TTC549 (cell line): ENCODE results near the gene FBXO9.

Source experiments
- FAIRE-seq: peaks from 2 replicates; lab custom pipeline; 2012; peaks lifted over from hg19 to GRCh38; lab: Jason Lieb, UNC

The FBXO9 gene

DNA sequence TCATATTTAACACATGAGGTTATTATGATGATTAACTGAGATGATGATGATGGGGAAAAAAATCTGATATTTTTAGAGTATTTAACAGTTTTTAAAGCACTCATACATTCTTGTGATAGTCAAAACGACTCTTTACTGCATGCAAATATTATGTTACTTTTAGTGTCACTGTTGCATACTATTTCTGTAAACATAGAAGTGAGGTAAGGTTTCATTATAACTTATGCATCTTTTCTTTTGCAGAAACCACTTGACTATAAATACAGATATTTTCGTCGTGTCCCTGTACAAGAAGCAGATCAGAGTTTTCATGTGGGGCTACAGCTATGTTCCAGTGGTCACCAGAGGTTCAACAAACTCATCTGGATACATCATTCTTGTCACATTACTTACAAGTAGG is 30.1 kb downstream of the FBXO9 start:
- FAIRE-seq: no peak

DNA sequence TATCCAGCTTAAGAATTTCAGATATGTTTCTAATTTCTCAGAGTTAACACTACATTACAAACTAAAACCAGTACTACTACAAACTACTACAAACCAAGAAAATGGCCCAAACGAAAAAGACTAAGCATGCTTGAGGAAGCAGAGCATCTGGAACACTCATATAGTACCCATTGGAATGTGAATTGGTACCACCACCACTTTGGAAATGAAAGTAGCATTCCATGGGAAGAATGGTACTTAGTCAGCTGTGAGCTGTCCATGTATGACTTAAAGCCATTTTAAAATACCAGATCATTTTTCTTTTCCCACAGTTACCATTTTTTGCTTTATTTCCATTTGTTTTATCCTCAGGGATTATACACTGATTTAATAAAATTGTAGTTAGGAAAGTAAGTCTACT is 30.5 kb downstream of the FBXO9 start:
- no peak for FAIRE-seq

DNA sequence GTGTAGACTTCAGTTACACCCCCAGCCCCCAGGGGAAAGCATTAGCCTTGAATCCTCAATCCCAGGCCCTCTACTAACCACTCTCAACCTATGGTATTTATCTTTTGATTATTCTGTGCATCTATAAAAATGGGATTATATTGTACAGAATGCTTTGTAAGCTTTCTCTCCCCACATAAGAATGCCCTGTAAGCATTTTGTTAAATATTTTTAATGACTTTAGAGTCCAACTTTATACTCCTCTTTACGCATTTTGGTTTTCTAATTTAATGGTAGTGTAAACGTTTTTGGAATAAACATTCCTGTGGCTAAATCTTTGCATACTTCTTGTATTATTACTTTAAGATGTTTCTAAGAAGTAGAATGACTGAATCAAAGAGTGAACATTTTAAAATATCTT is 35.4 kb downstream of the FBXO9 start:
- FAIRE-seq: no peak

DNA sequence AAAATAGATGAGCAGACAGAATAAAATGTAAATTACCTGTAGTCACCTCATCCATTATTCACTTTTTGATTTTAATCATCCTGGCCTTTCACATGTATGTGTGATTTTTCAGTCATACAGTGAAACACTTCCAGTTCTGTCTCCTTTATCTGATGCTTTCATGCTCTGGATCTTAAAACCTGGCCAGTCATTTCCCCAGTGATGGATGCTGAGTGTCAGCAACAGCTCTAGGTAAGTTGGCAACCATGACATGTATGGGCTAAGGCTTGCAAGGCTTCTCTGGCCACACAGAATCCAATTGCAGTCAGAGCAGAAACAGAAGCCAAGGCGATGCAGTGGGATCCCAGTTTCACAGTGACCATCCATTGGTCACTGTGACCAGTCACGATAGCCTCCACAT is 35.8 kb downstream of the FBXO9 start:
- no peak for FAIRE-seq

DNA sequence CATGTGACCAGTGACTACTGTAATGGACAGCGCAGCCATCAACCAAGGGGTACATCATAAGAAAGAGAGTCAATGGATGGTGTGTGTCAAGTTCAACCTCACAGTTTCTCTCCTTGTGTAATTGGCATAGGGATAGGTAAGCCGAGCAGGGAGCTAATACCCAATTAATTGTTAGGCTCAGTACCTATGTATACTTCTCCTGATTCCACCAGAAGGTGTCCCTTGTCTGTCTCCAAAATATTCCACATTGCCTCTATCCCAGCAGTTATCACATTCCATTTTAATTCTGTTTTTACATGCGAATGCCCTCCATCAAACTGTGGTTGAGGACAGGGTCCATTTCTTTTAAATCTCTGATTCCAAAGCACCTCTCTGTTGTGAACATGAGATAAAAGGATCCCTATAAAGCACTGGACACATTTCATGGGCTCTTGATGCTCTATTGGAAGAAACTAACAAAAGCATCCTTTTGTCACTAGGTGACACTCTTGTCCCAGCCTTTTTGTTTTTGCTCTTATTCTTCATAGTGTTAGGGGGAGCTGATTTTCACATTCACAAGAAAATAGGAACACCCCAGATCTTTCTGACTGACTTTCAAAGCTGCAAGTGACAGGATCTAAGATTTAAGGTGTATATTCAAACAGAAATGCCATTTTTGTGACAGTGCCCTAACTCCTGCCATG is 38.9 kb downstream of the FBXO9 start:
- no peak for FAIRE-seq

DNA sequence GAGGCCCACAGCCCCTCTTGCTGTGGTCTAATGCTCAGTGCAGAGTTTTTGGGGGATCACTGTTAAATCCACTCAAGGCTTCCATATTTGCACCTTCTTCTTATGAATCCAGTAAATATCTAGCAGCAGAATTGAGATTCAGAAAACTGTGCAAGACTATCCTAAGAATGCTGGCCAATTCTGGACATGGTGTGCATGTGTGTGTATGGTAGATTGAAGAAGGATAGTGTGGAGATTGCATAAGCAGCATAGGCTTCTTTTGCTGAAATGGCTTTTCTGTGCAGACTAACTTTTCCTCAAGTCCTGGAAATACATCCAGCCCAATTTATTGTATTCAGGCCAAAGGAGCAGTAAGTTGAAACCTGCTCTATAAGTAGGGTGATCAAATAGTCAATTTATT is 39.7 kb downstream of the FBXO9 start:
- no peak for FAIRE-seq

DNA sequence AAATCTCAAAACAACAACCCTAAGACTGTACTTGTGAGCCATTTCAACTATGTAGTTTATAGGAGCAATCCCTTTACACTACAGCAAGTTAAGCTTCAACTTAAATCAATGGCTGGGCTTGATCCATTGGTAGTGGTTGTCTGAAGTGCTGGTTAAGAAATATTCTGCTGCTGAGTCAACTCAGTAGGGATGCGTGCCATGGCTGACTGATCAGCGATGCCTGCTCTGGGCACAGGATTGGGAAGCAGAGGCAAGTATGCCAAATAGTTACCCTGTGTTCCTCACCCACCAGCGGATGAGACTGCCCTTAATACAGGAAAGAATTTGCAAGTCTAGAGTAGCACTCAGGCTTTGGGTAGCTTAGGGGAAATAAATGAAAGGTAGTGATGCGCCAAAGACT is 41.9 kb downstream of the FBXO9 start:
- FAIRE-seq: no peak

DNA sequence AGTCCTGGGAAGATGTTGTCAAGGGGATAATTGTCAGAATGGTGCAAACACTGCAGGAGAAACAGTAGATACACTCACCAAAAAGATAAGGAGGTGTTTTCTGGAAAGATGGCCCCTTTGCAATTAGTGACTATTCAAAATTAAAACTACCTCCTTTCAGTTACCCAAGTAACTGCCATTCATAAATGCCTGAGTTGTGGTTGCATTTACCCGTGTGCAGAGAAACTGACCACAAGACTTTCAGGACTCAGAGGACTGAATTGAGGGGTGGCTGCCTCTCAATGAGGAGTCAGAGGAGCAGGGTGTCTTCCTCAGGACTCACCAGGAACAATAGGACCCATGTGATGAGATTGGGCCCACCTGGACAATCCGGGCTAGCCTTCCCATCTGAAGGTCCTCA is 44.4 kb downstream of the FBXO9 start:
- no peak for FAIRE-seq

DNA sequence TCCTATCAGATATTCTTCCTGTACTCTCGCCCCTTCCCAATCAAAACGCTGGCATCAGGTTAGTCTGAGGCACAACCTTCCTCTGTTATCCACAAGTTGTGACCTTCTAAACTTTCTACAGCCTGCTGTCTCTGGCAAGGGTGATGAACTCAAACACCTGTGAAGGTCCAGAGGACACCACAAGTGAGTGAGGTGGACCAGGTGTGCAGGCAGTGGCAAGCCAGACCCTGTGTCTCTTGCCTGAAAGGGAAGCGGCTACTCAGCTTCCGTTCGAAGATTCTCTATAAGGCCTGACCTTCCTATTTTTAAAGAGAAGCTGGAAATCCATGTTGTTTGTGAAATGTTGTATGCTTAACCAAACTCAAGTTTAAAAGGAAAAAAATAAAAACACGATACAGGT is 46.7 kb downstream of the FBXO9 start:
- FAIRE-seq: no peak

DNA sequence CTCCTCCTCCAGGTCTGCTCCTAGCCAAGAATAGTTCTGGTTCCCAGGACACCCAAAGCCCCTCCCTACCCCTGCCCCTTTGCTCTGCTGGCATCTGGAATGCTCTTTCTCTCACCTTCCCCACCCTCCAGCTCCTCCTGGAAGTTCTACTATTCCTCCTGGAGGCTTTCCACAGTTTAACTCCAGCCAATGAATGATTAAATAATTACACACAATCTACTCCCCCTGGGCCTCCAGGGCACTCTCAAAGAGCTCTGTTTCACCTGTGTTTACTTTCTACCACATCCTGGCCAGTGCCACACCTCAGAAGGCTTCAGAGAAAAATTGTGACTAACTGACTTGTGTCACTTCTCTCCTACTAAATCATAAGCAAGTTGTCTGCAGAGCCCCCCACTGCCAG is 47.2 kb downstream of the FBXO9 start:
- FAIRE-seq: no peak

DNA sequence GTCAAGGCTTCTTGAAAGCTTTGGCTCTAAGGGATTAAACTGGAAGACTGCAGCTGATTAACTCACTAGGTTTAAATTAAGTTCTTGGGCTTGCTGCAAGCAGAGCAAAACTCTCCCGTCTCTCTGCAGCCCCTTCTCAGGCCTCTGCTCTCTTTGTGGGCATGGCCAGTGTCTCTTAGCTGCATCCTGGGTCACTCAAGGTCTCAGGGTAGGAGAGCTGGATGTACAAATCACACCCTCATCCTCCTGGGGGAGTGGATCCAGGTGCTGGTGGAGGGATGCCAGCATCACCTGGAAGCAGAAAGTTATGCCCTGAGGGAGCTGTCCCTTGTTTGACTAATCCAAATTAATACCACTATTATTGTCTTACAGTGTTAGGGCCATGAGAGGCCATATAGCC is 47.7 kb downstream of the FBXO9 start:
- FAIRE-seq: no peak

DNA sequence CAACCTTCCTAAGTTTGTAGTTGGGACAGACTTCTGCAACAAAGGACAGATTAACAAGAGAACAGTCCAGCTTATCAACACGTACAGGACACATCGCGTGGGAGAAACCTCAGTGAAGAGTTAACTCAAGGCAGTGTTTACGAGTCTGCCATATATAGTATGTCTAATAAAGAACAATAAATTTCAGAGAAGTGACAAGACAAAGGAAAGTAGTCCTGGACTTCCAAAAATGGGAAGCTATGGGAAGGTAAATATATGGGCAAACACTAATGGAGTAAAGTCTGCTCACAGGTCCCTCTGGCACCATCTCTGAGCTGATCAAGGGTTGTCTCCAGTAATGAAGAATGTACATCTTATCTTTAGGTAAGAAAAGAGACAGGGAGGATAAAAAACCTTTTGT is 48.5 kb downstream of the FBXO9 start:
- no peak for FAIRE-seq

DNA sequence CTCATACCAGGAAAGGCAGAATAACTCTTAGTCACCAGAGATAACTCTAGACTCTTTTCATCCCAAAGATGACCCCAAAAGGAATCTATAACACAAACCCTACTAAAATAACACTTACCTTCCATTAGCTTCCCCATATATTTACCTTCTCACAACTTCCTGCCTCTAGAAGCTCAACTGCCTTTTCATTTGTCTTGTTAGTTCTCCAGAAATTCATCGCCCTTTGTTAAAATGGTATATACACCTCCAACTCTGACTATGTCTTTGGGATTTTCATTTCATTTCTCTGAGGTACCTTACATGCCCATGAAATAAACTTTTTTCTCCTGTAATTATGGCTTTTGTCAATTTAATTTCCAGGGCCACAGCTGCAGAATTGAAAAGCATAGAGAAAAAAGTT is 49.9 kb downstream of the FBXO9 start:
- FAIRE-seq: no peak

DNA sequence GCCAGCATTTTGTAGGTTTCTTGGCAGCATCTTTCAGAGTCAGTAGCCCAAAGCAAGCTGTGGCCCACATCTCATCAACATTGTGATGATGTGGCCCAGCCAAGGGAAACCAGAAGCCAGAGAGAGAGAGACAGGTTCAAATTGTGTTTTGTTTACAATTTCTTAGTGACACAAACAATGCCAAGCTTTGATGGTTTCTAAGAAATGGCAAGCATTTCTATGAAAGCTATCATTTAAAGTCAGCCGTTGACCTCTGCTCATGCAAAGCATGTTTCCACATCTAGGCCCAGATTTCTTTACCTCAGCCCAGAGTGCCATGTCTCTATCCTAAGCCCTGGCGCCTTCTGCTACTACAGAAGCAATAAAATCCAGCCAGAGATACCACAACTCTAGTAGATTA is 50.5 kb downstream of the FBXO9 start:
- no peak for FAIRE-seq

DNA sequence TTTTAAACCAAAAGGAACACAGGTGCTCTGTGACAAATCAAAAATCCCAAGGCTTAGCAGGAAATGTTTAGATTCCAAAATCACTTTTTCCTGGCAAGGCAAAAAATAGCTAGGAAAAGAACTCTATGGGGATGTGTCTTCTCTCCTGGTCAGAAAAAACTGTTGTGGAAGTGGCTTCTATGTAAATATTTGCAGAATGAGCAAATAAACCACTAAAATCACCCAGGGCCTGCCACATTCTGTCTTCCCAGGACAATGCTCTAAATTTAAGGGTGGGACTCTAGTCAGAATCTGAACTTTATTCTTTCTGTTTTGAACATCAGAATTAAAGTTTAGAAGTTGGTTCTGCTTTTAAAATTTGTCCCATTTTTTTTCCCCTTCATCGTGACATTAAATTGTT is 54.1 kb downstream of the FBXO9 start:
- no peak for FAIRE-seq

DNA sequence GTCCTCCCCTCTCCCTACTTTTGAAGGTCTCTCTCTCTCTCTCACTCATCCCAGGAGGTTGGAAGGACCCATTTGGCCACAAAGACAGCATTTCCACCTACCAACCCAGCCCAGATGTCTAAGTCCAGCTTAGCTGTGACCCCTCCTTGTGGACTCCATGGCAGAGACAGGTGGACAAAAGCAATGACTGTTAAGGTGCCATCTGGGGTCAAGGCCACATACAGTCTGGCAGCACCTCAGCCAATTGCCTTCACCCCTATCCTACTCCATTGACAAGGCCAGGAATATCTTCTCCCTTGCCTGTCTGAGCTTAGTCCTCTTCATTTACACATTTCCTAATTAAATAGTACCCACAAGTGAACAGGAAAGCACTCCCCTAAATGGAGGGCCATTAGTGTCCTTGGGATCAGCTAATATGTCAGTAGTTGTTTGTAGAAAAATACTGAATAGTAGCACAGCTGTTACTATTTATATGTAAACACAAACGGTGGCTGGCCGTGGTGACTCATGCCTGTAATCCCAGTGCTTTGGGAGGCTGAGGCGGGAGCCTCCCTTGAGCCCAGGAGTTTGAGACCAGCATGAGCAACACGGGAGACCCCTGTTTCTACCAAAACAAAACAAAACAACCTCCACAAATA is 54.7 kb downstream of the FBXO9 start:
- FAIRE-seq: no peak

DNA sequence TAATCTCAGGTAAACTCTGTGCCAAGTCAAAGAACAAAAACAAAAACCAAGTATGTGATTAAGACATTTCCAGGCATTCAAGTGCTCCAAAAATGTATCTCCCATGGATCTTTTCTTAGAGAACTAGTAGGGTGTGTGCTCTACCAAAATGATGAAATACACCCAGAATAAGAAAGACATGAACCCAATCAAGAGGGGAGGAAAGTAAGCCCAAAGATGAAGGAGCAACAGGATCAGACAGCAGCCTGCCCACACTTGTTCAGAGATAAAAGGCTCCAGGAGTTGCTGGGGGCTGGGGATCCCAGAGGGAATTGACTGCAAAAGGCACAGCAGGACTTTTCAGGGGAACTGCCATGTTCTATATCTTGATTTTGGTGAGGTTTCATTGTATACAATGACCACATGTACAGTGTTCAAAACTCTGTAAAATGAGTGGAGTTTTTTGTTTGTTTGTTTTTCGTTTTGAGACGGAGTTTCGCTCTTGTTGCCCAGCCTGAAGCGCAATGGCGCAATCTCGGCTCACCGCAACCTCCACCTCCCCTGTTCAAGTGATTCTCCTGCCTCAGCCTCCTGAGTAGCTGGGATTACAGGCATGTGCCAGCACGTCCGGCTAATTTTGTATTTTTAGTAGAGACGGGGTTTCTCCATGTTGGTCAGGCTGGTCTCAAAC is 59.1 kb downstream of the FBXO9 start:
- FAIRE-seq: no peak

DNA sequence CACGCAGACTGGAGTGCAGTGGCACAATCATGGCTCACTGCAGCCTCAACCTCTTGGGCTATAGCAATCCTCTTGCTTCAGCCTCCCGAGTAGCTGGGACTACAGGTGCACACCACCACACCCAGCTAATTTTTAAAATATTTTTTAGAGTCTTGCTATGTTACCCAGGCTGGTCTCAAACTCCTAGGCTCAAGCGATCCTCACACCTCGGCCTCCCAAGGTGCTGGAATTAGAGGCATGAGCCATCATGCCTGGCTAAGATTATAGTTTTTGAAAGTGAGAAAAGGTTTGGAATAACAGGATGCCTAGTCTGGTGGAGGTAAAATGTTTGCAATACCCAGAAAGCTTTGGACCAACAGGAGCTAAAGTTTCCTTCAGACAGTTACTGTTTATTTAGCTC is 60.1 kb downstream of the FBXO9 start:
- FAIRE-seq: no peak

DNA sequence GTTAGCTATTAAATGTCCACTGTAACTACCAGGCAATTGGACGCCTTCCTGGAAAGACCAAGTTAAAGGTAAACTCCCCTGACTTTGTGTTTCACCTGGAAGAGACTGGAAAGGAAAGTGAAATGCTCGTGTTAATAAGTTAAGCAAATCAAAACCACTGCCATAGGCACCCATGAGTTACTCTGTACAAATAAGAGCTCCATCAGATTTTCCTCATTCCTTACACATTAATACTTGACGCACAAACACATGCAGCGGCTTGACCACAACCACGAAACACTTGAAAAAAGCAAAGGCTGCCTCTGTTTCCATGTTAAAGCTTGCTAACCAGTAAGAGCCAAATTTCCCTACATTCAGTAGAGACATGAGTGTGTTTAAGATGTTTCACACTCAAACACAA is 63.6 kb downstream of the FBXO9 start:
- no peak for FAIRE-seq

DNA sequence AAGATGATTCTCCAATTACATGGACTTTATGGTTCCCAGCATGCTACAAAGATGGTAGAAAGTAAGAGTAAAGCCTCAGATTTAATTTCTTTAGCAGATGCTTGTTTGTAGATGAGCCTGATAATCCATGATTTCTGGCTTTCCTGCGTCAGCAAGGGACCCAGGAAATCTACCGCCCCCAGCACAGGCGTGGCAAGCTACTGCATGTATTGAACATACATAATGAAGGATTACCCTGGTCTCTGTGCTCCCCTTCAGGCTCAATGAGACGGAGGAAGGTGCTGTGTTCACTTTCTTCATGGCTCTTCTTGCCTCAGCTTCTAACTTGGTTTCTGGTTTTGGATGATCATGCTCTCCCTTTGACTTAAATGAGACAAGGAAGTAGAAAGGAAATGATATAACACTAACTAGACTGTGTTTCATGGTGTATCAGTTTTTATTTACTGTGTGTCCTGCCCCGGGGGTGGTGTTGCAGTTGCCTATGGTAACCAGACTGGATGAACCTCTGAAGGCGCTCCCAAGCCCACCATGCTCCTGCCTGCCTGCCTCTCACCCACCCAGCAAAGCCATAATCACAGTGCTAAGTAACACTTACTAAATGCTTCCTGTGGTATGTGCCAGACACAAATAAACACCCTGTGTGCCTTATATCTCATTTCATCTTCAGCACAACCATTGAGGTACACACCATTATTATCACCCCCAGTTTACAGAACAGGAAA is 65.5 kb downstream of the FBXO9 start:
- FAIRE-seq: no peak

DNA sequence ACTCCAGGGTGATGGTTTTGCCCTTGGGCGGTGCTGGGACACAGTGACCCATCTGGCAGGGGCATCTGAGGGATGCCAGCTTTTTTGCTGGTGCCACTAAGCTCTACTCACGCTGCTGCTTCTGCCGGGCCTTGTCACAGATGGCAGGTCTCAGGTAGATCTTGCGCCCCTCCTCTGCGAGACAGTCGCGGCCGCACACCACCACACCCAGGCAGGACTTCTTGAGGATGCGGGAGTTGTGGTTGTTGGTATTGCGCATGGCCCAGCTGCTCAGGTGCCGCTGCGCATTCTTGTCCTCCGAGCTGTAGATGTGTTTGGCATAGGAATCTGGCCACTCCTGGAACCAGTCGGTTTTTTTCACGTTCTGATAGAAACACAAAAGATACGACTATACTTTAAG is 68.8 kb downstream of the FBXO9 start:
- no peak for FAIRE-seq

DNA sequence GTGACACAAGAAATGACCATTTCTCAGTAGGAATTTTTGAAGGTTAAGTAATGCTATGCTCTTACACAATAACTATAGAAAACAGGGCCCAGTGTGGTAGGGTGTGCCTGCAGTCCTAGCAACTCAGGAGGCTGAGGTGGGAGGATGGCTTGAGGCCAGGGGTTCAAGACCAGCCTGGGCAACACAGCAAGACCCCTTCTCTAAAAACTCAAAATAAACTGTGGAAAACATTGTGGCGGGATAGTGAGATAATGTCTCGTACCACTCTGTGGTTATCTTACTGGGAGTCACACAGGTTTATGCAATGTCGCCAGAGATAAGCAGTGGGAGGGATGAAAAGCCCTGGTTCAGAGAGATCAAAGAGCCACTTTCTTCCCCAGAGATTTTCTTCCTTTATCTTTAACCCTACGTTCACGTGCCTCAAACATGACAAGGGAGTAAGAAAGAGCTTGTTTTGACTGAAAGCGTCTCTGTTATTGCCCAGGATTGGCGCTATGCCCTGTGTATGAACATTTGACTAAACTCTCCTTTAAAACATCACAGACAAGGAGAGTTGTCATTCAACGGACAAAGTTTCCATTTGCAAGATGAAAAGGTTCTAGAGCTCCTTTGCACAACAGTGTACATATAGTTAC is 69.5 kb downstream of the FBXO9 start:
- FAIRE-seq: no peak
